ENCODE measurements around the gene RYR2.

Gene RYR2

DNA sequence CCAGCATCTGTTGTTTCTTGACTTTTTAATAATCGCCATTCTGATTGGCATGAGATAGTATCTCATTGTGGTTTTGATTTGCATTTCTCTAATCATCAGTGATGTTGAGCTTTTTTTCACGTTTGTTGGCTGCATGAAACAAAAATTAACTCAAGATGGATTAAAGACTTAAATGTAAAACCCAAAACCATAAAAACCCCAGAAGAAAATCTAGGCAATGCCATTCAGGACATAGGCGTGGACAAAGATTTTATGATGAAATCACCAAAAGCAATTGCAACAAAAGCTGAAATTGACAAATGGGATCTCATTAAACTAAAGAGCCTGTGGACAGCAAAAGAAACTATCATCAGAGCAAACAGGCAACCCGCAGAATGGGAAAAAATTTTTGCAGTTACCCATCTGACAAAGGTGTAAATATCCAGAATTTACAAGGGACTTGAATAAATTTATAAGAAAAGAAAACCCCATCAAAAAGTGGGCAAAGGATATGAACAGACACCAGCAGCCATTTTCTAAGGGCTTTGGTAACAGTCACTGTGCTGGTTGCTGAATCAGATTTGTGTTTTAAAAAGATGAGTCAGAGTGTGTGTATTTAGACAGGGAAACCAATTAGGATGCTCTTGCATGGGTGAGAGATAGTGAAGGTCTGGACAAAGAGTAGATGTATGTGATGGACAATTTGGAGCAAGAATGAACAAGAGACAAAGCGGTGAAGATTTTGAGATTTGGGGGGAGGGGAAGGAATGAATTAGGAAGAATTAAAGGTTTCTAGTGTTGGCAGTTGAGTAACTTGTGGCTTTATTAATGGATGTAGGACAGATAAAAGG, 110.7 kb downstream of the RYR2 start:
- no peak for DNase-seq

DNA sequence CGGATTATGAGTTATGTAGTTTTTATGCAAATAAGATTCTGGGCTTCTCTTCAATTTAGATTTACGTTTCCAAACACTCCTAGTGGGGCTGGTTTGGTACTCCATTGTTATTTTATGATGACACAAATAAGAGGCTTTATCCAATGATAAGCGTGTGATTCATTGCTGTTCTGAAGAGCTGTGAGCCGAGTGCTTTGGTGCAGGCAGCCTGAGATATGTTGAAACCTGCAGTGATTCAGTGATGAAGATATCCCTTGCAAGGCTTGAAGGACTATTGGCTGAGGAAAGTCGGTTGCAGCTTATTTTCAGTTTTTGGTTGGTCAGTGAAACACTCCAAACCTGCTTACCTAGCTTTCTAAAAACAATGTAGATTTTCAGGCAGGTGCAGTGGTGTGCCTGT, 112.2 kb downstream of the RYR2 start:
- DNase-seq, result no peak

DNA sequence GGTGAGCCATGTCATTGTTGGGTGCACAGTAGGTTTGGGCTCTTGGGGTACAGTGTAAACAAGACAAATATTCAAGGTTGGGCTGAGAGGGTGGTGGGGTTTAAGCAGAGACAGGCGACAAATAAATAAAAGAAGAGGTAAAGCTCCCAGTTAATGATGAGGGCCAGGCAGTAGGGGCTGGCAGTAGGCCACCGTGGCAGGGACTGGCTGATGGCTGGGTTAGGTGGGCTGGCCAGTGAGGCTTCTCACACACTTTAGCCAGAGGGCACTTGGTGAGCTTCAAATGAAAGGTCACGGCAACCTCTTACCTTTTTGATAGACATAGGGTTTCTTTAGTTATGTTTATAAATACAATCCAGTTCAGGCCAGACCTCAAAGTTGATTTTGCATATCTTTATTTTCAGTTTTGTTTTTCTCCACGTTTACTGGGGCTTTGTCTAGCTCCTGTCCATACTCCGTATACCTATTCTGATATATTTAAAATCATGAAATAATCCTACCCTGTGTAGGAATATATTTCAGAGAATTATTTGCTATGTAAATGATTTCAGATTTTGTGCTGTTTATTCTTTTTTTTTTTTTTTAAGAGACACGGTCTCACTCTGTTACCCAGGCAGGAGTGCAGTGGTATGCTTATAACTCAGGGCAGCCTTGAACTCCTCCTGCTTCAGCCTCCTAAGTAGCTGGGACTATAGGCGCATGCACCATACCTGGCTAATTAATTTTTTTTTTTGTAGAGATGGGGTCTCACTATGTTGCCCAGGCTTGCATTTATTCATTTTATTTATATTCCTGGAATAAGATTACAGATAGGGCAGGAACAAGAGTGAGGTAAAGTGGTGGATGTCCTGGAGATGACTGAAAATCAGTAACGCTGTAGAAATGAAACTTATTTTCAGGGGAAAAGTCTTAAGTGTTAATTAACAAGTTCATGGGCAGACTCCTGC, 122.7 kb downstream of the RYR2 start:
- DNase-seq, result no peak

DNA sequence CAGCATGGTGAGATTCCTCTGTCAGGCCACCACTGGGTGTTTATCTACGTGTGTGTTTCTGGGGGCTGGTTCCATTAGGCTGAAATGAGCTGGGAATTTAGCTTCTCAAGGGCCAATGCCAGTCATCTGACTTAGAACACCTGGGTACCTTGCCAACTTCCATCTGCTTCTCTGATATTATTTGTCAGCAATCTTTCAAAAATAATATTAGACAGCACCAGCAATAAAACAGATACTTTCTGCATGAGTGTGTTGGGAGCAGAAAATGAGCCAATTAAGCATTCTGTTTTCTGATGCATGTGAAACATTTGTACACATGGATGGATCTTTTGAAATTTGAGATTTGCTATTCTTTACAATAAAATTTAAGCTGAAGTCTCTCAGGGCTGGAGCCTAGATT, 124.1 kb downstream of the RYR2 start:
- DNase-seq, result no peak

DNA sequence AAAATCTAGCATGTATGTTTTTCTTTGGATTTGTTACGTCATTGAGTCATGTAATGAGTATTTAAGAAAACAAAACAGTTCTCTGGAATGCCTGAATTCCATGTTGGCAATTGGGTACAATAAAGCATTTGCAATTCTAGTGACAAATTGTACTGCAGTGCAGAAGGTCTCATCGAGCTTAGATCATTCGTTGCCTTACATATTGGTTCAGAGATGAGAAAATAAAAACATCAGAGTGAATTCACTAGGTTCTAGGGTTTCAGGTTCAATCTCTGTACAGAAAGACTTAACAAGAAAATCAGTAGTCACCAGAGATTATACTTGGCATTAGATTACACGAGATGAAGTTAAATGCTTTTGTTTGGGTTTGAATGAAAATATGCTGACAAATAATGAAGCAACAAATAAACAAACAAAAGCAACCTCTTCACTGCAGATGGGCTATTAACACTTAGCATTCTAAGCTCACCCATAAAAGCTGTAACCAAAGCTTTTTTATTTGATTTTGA, 124.7 kb downstream of the RYR2 start:
- DNase-seq, result no peak

DNA sequence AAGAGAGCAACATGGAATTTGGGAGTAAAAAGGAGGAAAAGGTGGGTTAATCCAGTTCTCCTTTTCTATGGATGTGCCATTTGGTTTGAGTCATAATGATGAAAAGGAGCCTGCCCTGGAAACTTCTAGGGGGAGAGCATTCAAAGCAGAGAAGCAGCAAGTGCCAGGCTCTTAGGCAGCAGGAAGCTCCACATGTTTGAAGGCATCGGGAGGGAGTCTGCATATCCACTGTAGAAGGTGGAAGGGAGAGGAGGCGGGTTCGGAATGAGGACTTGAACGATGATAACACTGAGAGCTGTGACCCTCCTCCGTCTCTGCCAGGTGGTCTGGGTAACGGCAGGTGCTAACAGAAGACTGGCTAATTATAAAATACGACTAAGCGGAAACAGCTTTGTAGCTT, 128.2 kb downstream of the RYR2 start:
- DNase-seq, result no peak

DNA sequence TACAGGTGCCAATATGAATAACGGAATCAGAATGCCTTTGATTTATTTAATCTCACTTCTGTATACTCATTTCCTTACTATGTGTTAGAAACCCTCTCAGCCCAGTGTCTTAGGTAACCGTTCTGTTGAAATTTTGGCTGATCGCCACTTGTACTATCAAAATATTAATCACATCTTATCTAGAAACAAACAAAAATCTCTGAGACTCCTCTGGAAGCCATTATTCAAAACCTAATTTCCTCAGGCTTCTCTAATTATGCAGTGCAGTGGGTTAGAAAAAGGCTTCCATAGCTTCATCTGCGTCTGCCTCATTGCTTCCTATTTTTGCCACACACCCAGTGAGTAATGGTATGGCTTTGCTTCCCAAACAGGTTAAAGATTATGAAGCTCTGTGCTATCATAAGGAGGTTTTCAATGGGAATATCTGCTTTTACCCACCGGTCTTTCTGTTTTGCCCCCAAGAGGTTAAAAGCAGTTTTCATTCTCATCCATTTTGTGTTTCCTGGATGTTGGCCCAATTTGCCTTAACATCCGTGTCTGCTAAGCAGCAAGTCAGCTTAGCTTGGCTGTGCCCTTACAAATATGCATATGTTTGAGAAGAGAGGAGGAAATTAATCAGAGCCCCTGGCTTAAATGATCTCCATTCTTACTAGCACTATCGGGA, 129.6 kb downstream of the RYR2 start:
- no peak for DNase-seq

DNA sequence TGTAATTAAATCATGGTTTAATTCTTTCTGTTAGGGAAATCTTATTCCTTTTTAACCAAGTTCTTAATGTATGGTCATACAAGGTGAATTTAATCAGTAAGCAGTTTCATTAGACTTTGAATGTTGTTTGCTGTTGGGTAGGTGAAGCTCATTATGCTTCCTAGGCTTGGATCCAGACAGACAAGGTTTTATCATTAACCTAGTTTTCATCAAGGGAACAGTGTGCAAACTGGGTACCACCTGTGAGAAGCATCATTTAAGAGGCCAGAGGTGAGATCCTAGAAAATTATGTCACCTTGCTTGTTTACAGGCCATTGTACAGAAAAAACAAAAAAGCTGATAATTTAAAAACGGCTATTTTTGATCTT, 130.1 kb downstream of the RYR2 start:
- DNase-seq, result no peak

DNA sequence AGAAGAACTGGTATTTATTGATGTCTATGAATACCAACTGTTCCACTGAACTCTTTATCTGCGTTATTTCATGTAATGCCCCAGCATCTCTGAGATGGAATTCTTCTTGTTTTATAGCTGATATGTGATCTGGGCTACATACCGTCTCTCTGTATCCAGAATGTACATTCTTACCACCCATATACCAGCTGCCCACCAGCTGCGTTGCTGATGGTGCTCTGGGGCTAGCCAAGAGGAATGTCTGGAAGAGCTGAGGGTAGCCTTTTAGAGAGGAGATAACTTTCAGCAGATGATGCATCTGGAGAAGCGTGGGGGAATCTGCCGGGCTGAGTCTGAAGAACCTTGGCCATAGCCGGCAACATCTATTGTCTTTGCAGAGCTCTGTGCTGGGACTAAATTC, 137.5 kb downstream of the RYR2 start:
- DNase-seq, result no peak

DNA sequence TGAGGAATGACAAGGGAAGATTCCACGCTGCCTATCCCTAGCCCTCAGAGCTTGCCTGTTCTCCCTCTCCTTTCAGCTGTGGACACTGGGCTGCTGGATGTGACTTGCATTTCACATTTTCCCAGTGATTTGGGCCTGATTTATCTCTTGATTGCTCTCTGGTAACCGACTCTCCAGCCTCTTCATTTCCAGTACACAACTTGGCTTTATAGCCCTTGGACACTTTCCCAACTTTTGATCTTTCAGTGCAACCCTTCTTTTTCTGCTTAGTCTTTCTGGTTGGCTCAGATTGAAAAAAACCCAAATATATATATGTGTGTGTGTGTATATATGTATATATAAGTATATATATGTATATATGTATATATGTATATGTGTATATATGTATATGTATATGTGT, 138.3 kb downstream of the RYR2 start:
- DNase-seq, result no peak

DNA sequence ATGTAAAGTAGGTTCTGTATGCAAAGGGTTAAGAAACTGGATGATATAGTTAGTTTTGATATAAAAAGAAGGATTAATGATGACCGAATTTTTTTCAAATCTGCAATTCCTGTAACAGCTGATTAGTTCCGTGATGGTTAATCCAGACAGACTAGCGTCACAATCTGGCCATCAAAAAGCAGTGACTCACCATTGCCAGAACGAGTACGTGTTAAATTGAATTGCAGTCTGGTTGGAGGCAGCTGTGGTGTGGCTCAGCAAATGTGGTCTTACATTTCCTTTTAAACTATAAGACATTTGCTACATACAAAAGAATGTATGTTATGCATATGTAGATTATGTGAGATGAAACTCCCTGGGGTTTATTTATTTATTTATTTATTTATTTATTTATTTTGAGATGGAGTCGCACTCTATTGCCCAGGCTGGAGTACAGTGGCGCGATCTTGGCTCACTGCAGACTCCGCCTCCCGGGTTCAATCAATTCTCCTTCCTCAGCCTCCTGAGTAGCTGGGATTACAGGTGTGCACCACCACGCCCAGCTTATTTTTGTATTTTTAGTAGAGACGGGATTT, 139.8 kb downstream of the RYR2 start:
- DNase-seq, result no peak

DNA sequence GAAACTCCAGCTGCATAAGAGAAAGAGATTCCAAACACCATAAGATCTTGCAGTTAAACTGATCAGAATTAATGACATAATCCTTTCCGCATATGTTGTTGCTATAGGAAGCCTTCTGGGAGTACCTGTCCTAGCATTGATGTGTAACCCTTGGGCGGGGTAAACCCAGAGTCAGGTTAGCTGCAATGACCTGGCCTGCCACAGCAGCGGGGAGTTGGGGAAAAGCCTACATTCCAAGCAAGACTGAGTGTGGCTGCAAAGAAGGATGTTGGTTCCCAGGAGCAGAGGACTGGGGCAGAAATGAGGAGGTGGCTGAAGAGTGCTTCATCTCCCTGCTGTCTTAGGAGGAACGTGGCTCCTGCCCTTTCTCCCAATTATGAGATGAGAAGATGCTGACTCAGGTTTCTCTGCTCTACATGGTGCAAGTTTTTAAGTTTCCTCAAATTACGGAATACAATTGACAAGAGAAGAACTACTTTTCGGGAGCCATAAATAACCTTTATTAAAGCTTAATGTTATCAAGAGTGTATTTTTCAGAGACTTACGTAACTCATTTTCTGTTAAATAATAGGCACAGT, 142.1 kb downstream of the RYR2 start:
- no peak for DNase-seq

DNA sequence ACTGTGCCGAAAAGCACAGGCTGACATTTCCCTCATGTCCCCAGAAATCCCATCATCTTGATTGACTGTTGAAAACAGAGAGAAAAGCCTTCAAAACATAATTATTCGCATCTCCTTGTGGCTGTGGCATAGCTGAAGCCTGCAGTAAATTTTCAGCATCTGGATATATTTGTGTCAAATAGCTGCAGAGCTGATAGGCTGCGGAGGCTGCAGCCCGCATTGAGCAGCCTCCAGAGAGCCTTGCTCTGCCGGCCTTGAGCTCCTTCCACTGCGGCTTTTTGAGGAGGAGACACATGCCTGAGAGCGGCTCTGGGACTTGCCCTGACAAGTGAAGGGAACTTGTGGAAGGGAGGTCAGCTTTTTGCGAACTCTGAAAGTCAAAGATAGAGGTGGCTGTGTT, 144.7 kb downstream of the RYR2 start:
- no peak for DNase-seq

DNA sequence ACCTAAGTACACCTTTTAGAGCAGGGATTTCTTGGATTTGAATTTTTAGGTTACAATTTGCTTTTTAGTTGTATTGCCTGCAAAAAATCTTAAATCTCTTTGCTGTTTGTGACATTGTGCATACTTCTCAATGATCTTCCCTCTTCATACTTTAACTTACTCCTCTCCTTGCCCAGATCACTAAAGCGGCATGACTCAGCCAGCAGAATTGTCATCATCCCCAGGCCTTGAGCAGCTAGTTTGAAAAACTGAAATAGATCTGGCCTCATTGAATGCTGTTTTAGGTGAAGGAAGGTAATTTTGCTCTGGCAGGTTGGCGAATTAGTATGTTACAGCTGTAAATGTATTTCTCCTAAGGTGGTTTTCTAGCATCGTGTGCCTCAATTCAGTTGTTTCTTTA, 145.9 kb downstream of the RYR2 start:
- no peak for DNase-seq

DNA sequence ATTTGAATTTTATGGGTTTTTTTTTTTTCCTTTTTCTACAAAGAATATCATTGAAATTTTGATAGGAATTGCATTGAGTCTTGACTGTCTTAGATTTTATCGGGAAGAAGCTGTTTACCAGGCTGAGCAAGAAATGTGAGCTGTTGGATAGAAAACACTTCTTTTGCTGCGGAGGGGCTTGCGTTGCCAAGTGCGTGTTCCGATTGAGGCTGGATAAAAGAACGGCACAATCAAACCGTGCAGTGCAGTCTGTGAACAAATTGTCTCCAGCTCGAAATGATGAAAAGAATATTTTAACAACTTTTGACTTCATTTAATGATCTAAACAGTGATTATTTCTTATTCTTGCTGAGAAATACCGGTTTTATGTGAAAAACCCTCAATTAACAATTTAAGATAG, 149.4 kb downstream of the RYR2 start:
- DNase-seq, result no peak

DNA sequence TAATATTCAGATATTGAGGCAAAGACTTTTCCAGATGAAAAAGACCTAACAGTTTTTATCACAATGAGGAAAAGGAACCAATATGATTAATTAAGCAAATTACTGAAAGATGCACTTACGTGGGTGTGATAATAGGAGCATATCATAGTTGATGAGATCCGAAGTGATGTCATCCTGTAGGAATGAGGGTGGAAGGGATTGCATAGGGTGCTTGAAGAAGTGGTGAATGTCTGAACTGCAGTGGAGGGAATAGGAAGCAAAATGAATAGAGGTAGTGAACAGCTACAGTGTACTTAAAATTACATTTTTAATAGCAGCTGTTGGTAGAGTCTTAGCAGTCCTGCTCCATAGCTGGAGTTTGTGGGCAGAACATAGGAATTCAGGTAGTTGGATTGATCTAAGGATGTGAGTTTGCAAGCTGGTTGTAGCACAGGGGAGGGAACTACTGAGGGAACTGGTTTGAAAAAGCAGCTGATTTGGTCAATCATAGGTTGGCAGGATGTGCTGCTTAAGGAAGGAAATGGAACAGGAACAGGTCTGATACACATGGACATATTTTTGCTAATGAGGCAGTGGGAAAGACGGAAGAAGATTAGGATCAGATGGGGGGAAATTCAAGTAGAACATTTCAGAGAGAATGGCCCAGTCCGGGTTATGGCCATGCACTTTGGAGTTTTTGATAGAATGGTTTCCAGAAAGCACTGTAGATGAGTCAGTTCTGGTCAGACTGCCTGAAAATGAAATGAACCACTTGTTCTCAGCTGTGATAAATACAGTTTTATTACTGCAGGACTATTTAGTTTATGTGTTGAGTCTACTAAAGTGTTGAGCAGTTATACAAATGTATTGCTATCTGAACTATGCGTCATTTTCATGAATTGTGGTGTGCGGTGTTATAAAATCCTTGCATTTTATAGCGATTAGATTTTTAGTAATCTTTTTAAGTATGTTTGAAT, 155.8 kb downstream of the RYR2 start:
- DNase-seq, result no peak

DNA sequence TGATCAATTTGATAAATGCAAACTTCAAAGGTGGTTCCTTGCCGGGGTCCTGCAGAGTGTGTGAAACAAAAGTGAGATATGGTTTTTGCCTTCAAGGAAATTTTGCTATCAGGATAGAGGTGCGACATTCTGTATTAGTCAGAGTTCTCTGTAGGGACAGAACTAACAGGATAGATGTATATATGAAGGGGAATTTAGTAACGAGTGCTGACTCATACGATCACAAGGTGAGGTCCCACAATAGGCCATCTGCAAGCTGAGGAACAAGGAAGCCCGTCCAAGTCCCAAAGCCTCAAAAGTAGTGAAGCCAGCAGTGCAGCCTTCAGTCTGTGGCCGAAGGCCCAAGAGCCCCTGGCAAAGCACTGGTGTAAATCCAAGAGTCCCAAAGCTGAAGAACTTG, 157.0 kb downstream of the RYR2 start:
- no peak for DNase-seq

DNA sequence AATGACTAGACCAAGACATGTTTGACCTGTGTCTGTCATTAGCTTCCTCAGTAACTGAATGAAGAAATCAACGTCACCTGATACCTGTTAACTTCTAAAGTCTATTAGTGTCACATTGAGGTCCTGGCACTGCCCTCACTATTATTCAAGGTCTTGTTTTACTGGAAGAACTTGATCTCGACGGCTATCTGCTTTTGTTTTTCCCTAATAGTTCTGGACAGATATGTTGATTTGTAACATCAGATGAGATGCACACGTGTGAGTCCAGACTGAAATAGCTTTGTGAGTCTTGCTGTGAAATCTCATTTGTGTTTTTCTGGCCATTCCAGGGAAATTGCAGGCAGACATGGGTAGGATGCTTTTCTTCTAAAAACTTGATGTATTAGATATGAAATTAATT, 159.2 kb downstream of the RYR2 start:
- DNase-seq, result no peak

DNA sequence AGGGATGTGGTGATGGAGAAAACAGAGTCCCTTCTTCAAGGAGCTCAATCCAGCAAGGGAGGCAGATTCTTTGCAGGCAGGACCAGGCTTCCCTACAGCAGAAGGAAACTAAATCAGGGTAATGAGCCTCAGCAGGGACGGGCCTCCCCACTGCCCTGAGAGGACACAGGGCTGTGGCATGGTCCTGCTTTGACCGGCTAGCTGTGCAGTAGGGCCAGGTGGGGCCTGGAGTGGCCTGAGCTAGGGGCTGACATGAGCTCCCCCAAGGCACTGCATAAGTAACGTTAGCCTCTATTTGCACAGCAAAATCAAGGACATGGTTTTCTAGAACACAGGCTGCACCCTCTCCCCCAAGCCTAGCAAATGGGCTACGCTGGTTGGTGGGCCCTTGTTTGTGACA, 162.9 kb downstream of the RYR2 start:
- DNase-seq, result no peak

DNA sequence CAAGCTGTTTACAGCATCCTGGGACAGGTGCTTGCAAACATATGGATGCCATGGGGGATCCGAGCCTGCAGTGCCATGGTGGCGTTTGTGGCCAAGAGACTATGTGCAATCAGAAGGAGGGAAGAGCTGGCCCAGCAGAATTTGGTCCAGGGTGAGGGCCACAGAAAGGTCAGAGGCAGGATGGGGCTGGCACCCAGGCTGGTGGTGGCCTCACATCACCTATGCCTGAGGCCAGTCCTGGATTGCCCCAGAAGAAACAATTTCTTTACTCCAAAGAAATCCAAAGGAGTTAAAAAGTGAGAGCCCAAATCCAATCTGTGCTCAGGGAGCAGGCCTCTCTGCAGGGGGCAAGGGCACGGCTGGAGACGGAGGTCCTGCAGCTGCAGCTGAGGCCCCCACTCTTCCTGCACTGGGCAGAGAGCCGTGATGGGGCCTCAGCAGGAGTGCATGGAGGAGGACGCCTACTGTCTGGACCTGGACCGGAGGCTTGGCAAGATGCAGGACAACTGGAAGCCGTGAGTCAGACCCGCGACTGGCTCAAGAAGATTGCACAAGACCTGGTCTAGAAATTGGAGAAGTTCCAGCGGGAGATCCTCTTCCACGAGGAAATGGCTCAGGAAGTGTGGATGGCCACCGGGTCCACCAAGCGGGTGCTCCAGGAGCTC, 163.5 kb downstream of the RYR2 start:
- no peak for DNase-seq

DNA sequence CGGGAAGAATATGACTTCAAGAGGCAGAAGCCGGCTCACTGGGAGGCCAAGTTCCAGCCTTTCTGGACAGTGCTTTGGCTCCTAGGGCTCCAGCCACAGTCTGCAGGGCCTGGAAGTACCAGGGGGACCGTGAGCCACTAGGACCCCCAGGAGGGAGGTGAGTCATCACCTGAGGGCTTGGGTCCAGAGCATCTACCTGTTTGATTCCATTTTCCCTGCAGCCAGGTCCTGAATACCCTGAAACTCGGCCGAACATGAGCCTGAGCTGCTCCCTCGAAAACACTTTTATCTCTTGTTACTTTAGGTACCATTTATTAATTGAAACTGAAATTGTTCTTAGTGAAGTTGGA, 164.1 kb downstream of the RYR2 start:
- DNase-seq, result no peak

Measured in hematopoietic multipotent progenitor cell treated with erythropoietin and hydrocortisone succinate and interleukin-3 and kit ligand, for 8 days (in vitro differentiated cells).